Gastroesophageal sphincter (tissue), 4 donors: ENCODE data around the gene C9orf153. TPM values are rescaled to one million over a fixed set of nuclear protein-coding genes. Genes with fewer than 3 reads are reported as not detected.

Source experiments
- ATAC-seq: fragments of 150-250 bp; one replicate; pipeline ENCODE4 v1.9.1; 2016; ENCODE audit warnings: mild to moderate bottlenecking, moderate library complexity
- H3K27ac ChIP-seq, 4 donors: fragments of 200-600 bp; sonication (generic) in 3 of 4; 1 replicate in 3 of 4; 2 replicates in 1 of 4; pipeline ENCODE4 v1.5.1; 2016 to 2019
- H3K27me3 ChIP-seq: fragments of 200-600 bp; sonication (generic); one replicate; pipeline ENCODE4 v1.5.1; 2019
- H3K36me3 ChIP-seq, 2 donors: fragments of 200-600 bp; sonication (generic); one replicate each; pipeline ENCODE4 v1.5.1; 2019; ENCODE audit warnings: control low read depth in 1 of 2
- H3K4me1 ChIP-seq, 3 donors: fragments of 200-600 bp; sonication (generic); 1 replicate in 2 of 3; 2 replicates in 1 of 3; pipeline ENCODE4 v1.5.1; 2016 to 2019; ENCODE audit warnings: control low read depth in 2 of 3
- H3K4me3 ChIP-seq, 2 donors: fragments of 200-600 bp; sonication (generic); one replicate each; pipeline ENCODE4 v1.5.1; 2019; ENCODE audit warnings: mild to moderate bottlenecking in 1 of 2, moderate library complexity in 1 of 2
- H3K9me3 ChIP-seq, 3 donors: fragments of 200-600 bp; sonication (generic); one replicate each; pipeline ENCODE4 v1.5.1; 2017 to 2019; ENCODE audit warnings: control low read depth in 2 of 3
- EP300 ChIP-seq: sonication (generic); formaldehyde crosslinking; IDR thresholded peaks from one replicate; pipeline ENCODE4 v1.6.1; 2017; ENCODE audit warnings: antibody characterized with exemption, mild to moderate bottlenecking
- POLR2A ChIP-seq, 2 donors: fragments of 450-650 bp; IDR thresholded peaks; one replicate each; pipeline ENCODE4 v1.6.1; 2017; ENCODE audit warnings: antibody characterized with exemption in 2 of 2, mild to moderate bottlenecking in 2 of 2, moderate library complexity in 1 of 2
- POLR2AphosphoS5 ChIP-seq: sonication (generic); formaldehyde crosslinking; IDR thresholded peaks from one replicate; pipeline ENCODE4 v1.6.1; 2017; ENCODE audit warnings: antibody characterized with exemption
- WGBS, 2 donors: methylation state at CpG; one replicate each; pipeline ENCODE4 v1.1.5; 2018; ENCODE audit warnings: low coverage in 1 of 2; 5-methylcytosine and 5-hydroxymethylcytosine counted together
- total RNA-seq, 4 donors: library from RNA; depleted of rRNA; stranded (reverse); fragments of >200 nt; gene quantifications; one replicate each; pipeline ENCODE4 v1.1.0, GENCODE V29; 2016
- TF ChIP-seq, protein P1 (sequence below), 4 experiments: fragments of 200-600 bp in 2 of 4; fragments of 450-650 bp in 2 of 4; sonication (generic) in 1 of 4; IDR thresholded peaks; one replicate each; pipeline ENCODE4 v1.5.1; 2017 to 2019; ENCODE audit warnings: antibody characterized with exemption in 4 of 4, mild to moderate bottlenecking in 2 of 4, moderate library complexity in 2 of 4

Gene C9orf153
- under 1 TPM in 3 of 4 donors, not detected in 1; 0.31 to 0.54 (median 0.47) TPM for total RNA-seq

DNA sequence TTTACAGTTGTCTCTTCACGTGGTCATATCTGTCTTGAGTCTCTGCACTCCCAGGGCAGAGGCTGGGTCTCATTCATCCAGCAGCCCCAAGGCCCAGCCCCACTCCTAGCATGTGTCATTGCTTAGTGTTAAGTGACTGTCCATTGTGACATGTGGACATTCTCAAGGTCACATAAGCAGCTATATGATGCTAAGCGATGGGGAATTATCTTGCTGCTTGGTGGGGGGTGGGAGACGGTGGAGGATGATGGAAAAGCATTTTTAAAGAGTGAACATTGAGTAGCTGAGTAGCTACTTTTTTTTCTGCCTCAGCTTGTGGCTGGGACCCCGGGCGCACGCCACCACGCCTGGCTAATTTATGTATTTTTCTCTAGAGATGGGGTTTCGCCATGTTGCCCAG lies at the start of gene C9orf153:
Gene C9orf153, minus strand, starts transcription at position 101 of the 400 bp plus-strand sequence. CDS start 30,054 bp downstream, outside the sequence.
- TF ChIP-seq POLR2A (IDR thresholded peaks at IDR 0.05) (no peak), EP300 (no peak), POLR2AphosphoS5 (no peak)
- TF ChIP-seq, protein P1, sequence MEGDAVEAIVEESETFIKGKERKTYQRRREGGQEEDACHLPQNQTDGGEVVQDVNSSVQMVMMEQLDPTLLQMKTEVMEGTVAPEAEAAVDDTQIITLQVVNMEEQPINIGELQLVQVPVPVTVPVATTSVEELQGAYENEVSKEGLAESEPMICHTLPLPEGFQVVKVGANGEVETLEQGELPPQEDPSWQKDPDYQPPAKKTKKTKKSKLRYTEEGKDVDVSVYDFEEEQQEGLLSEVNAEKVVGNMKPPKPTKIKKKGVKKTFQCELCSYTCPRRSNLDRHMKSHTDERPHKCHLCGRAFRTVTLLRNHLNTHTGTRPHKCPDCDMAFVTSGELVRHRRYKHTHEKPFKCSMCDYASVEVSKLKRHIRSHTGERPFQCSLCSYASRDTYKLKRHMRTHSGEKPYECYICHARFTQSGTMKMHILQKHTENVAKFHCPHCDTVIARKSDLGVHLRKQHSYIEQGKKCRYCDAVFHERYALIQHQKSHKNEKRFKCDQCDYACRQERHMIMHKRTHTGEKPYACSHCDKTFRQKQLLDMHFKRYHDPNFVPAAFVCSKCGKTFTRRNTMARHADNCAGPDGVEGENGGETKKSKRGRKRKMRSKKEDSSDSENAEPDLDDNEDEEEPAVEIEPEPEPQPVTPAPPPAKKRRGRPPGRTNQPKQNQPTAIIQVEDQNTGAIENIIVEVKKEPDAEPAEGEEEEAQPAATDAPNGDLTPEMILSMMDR (IDR thresholded peaks at IDR 0.05): no peak

DNA sequence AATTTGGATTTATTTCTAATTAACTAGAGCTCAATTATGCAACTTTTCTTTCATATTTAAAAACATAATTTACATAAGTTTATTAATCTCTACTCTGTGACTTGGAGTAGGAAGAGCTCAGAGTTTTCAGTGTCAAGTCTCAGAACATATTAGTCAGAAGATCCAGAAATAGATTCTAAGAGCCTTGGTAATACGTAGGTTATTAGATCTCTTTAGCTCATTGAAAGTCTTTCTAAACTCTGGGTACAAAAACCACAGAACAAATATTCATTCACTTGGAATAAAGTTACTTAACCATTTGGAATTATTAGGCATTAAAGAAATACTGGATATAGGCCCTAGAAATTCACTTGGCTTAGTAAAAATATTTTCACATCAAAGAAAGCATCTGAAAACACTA lies 49.2 kb upstream of the C9orf153 start:
- Histone ChIP-seq H3K27me3 (no peaks in the 10 kb centered on the region), H3K36me3 (peaks cover 3 to 94% of the 10 kb centered on the region in 2 donors), H3K27ac (no peak overlapping the region), H3K4me1 (no peaks in the 10 kb centered on the region), H3K9me3 (no peaks in the 10 kb centered on the region), H3K4me3 (no peak overlapping the region)
- 54 to 71% methylated on average over 1 of the region's 1 CpG for WGBS, 2 donors
- no peak for ATAC-seq
- TF ChIP-seq, protein P1 (IDR thresholded peaks at IDR 0.05): no peak
- TF ChIP-seq EP300 (no peak), POLR2A (IDR thresholded peaks at IDR 0.05) (no peak), POLR2AphosphoS5 (no peak)

More for the DNA sequence above, at the start of gene C9orf153:
- Histone ChIP-seq H3K27me3 (no peaks in the 10 kb centered on the region), H3K27ac (no peak within 1 kb of the TSS), H3K36me3 (peaks cover 0 to 45% of the 10 kb centered on the region in 2 donors), H3K4me3 (no peak within 1 kb of the TSS), H3K4me1 (no peaks in the 10 kb centered on the region), H3K9me3 (no peaks in the 10 kb centered on the region)
- WGBS, 2 donors: 90 to 97% methylated on average over 5 to 8 of the region's 8 CpGs
- no peak for ATAC-seq

DNA sequence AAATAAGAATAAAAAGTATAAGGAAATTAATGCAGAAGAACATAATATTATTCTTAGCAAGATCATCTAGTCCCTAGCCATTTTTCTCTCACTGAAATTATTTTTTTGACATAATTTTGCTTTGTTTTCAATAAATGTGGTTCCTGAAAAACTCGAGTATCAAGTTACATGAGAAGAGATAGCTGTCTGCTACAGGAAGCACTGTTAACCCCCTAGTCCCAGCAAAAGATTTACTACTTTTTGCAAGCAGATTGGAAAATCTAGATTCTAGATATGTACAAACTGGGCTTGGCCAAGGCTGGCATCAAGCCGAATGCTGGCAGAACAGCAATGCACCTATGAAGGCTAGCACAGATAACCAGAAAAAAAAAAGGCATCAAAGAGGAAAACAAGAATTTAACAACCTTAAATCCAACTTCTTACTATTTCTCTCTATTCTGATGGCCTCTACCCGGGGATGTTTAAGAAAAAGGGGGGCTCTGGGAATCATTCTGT lies 44.8 kb upstream of the C9orf153 start:
- 20 to 45% methylated on average over 2 to 3 of the region's 3 CpGs for WGBS, 2 donors
- Histone ChIP-seq H3K4me3 (no peak overlapping the region), H3K27ac (no peak overlapping the region), H3K36me3 (peaks cover 14 to 100% of the 10 kb centered on the region in 2 donors), H3K9me3 (no peaks in the 10 kb centered on the region), H3K27me3 (no peaks in the 10 kb centered on the region), H3K4me1 (no peaks in the 10 kb centered on the region)
- TF ChIP-seq, protein P1 (IDR thresholded peaks at IDR 0.05): no peak
- TF ChIP-seq POLR2AphosphoS5 (no peak), POLR2A (IDR thresholded peaks at IDR 0.05) (no peak), EP300 (no peak)
- no peak for ATAC-seq

DNA sequence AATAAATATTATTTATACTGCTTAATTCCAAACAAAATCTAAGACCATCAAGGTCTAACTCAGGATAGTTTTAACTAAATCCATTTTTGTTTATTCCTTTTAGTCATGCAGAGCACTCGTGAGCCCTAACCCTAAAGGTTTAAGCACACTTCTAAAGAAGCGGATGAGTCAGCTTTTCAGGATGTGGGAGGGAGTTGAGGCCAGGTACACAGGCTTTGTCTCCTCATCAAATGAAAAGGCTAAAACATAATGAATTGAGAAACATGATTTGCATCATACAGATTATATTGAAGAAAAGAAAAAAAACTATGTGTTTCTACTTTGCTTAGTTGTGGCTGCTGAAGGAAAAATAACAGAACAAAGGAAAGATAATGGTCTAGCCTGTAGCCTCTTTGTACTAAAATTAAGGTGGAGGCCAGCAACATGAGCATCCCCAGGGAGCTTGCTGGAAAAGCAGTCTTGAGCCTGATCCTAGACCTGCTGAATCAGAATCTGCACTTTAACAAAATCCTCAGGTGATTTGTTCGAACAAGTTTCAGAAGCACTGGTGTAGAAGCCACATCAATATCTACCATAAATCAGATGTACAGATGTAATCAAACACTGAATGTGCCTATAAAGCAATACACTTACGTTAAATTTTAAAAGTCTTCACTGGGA lies 44.0 kb upstream of the C9orf153 start:
- H3K27ac ChIP-seq: no peak overlapping the region
- TF ChIP-seq, protein P1 (IDR thresholded peaks at IDR 0.05): no peak
- TF ChIP-seq POLR2AphosphoS5 (no peak), POLR2A (IDR thresholded peaks at IDR 0.05) (no peak)
- no peaks in the 10 kb centered on the region for H3K4me1 ChIP-seq
- peaks cover 14 to 100% of the 10 kb centered on the region in 2 donors for H3K36me3 ChIP-seq
- no peaks in the 10 kb centered on the region for H3K9me3 ChIP-seq
- 69 to 74% methylated on average over 3 to 4 of the region's 4 CpGs for WGBS, 2 donors
- no peak for ATAC-seq
- H3K27me3 ChIP-seq: no peaks in the 10 kb centered on the region
- no peak overlapping the region for H3K4me3 ChIP-seq

DNA sequence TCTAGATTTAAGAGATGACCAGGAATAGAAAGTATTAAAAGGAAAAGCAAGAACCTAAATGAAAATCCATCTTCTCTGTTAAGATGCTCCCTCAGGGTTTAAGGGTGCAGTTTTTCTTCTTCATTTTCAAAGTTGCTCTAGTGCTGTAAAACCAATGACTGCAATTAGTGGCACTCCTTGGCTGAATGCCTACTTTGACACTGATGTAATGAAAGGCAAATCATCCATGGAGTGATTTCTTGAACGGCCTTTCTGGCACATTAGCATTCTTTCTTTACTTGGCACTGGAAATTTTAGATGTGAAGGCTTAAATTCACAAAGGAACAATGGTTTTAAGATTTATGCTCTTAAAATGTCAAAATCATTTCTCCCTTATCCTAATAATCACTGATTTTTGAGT lies 42.2 kb upstream of the C9orf153 start:
- no peak overlapping the region for H3K27ac ChIP-seq
- no peak for ATAC-seq
- no peaks in the 10 kb centered on the region for H3K9me3 ChIP-seq
- peaks cover 14 to 100% of the 10 kb centered on the region in 2 donors for H3K36me3 ChIP-seq
- TF ChIP-seq POLR2A (IDR thresholded peaks at IDR 0.05) (no peak), EP300 (no peak), POLR2AphosphoS5 (no peak)
- TF ChIP-seq, protein P1 (IDR thresholded peaks at IDR 0.05): no peak
- no peak overlapping the region for H3K4me3 ChIP-seq
- no peaks in the 10 kb centered on the region for H3K4me1 ChIP-seq
- H3K27me3 ChIP-seq: no peaks in the 10 kb centered on the region
- 67 to 100% methylated on average over 1 of the region's 1 CpG for WGBS, 2 donors
